Activated naive CD8-positive, alpha-beta T cell treated with anti-CD3 and anti-CD28 coated beads, Interleukin-2, amount 10 ng/mL, durations not matched to agents 7 days and 5 days (primary cell): ENCODE results near the gene DYRK4. TPM values are rescaled to one million over a fixed set of nuclear protein-coding genes. Genes with fewer than 3 reads are reported as not detected.

Source experiments
- ATAC-seq: fragments of 150-1000 bp; cut with Tn5 transposase; one replicate; pipeline ENCODE4 v1.10.0; 2021; ENCODE audit warnings: low read depth, moderate library complexity
- POLR2A ChIA-PET: fragments of 350-600 bp; sonication (Branson Sonifier 250); formaldehyde crosslinking; loops from one replicate; lab custom pipeline; 2021; ENCODE audit warnings: antibody characterized with exemption; lab: Charles Lee
- DNase-seq: peaks from one replicate; pipeline ENCODE4 v3.0.0; 2021
- H3K27ac Mint-ChIP-seq: one replicate; pipeline ENCODE4 v1.8.0; 2022; ENCODE audit warnings: mild to moderate bottlenecking, mixed read lengths
- H3K27me3 Mint-ChIP-seq: one replicate; pipeline ENCODE4 v1.8.0; 2022; ENCODE audit warnings: mild to moderate bottlenecking, moderate library complexity, mixed read lengths
- H3K36me3 Mint-ChIP-seq: one replicate; pipeline ENCODE4 v1.8.0; 2021; ENCODE audit warnings: mild to moderate bottlenecking, mixed read lengths
- H3K4me1 Mint-ChIP-seq: one replicate; pipeline ENCODE4 v1.8.0; 2021; ENCODE audit warnings: mixed read lengths
- H3K4me3 Mint-ChIP-seq: one replicate; pipeline ENCODE4 v1.8.0; 2022; ENCODE audit warnings: mild to moderate bottlenecking, moderate library complexity, mixed read lengths
- H3K9me3 Mint-ChIP-seq: one replicate; pipeline ENCODE4 v1.8.0; 2021; ENCODE audit warnings: mixed read lengths
- total RNA-seq, 2 experiments: library from RNA; stranded (reverse); gene quantifications; one replicate each; pipeline ENCODE4 v1.2.3, GENCODE V29; 2021

DYRK4 gene
- total RNA-seq, 2 experiments from 2014 or later: 25.6 to 30.9 TPM

- no peaks in the 10 kb centered on the region for H3K27me3 Mint-ChIP-seq
- no peak overlapping the region for H3K27ac Mint-ChIP-seq
- no peak for DNase-seq
- H3K9me3 Mint-ChIP-seq: no peaks in the 10 kb centered on the region
- peaks cover 5% of the 10 kb centered on the region for H3K4me1 Mint-ChIP-seq
- ATAC-seq: no peak
- POLR2A ChIA-PET: no interaction called here
- no peak overlapping the region for H3K4me3 Mint-ChIP-seq
- peaks cover 16% of the 10 kb centered on the region for H3K36me3 Mint-ChIP-seq
Observed at GRCh38 chr12:4609071-4609470, 47.1 kb downstream of the DYRK4 start.

GRCh38 chr12:4610481-4610880 is 48.5 kb downstream of the DYRK4 start:
- POLR2A ChIA-PET: no interaction called here
- peaks cover 21% of the 10 kb centered on the region for H3K36me3 Mint-ChIP-seq
- H3K4me3 Mint-ChIP-seq: no peak overlapping the region
- peaks cover 5% of the 10 kb centered on the region for H3K4me1 Mint-ChIP-seq
- H3K9me3 Mint-ChIP-seq: no peaks in the 10 kb centered on the region
- DNase-seq (no peak), ATAC-seq (no peak)
- H3K27ac Mint-ChIP-seq: no peak overlapping the region
- no peaks in the 10 kb centered on the region for H3K27me3 Mint-ChIP-seq

GRCh38 chr12:4615667-4616066 is 53.7 kb downstream of the DYRK4 start:
- no peak overlapping the region for H3K27ac Mint-ChIP-seq
- no peaks in the 10 kb centered on the region for H3K27me3 Mint-ChIP-seq
- no peak overlapping the region for H3K4me3 Mint-ChIP-seq
- POLR2A ChIA-PET: no interaction called here
- ATAC-seq: no peak
- peaks cover 12% of the 10 kb centered on the region for H3K36me3 Mint-ChIP-seq
- H3K4me1 Mint-ChIP-seq: peaks cover 1% of the 10 kb centered on the region
- no peaks in the 10 kb centered on the region for H3K9me3 Mint-ChIP-seq
- DNase-seq: no peak

GRCh38 chr12:4621511-4621910 is 59.5 kb downstream of the DYRK4 start:
- ATAC-seq: no peak
- POLR2A ChIA-PET: no interaction called here
- no peak overlapping the region for H3K27ac Mint-ChIP-seq
- H3K4me1 Mint-ChIP-seq: no peaks in the 10 kb centered on the region
- H3K9me3 Mint-ChIP-seq: no peaks in the 10 kb centered on the region
- no peaks in the 10 kb centered on the region for H3K36me3 Mint-ChIP-seq
- peaks cover 8% of the 10 kb centered on the region for H3K27me3 Mint-ChIP-seq
- H3K4me3 Mint-ChIP-seq: no peak overlapping the region
- no peak for DNase-seq

- POLR2A ChIA-PET: no interaction called here
Observed at GRCh38 chr12:4626543-4626942, 64.5 kb downstream of the DYRK4 start.

GRCh38 chr12:4628406-4628805 is 66.4 kb downstream of the DYRK4 start:
- H3K4me3 Mint-ChIP-seq: no peak overlapping the region
- H3K27ac Mint-ChIP-seq: no peak overlapping the region
- H3K9me3 Mint-ChIP-seq: no peaks in the 10 kb centered on the region
- peaks cover 11% of the 10 kb centered on the region for H3K27me3 Mint-ChIP-seq
- DNase-seq: no peak
- H3K4me1 Mint-ChIP-seq: no peaks in the 10 kb centered on the region
- POLR2A ChIA-PET: no interaction called here
- ATAC-seq: no peak
- H3K36me3 Mint-ChIP-seq: no peaks in the 10 kb centered on the region

More at GRCh38 chr12:4626543-4626942, 64.5 kb downstream of the DYRK4 start:
- Mint-ChIP-seq H3K27ac (no peak overlapping the region), H3K4me3 (no peak overlapping the region), H3K9me3 (no peaks in the 10 kb centered on the region), H3K4me1 (no peaks in the 10 kb centered on the region), H3K27me3 (peaks cover 15% of the 10 kb centered on the region), H3K36me3 (no peaks in the 10 kb centered on the region)
- ATAC-seq (no peak), DNase-seq (no peak)

GRCh38 chr12:4630262-4630661 is 68.3 kb downstream of the DYRK4 start:
- no peak overlapping the region for H3K27ac Mint-ChIP-seq
- no peaks in the 10 kb centered on the region for H3K36me3 Mint-ChIP-seq
- DNase-seq: no peak
- no peak overlapping the region for H3K4me3 Mint-ChIP-seq
- POLR2A ChIA-PET: no interaction called here
- ATAC-seq: no peak
- H3K4me1 Mint-ChIP-seq: no peaks in the 10 kb centered on the region
- H3K27me3 Mint-ChIP-seq: peaks cover 11% of the 10 kb centered on the region
- H3K9me3 Mint-ChIP-seq: no peaks in the 10 kb centered on the region

- ATAC-seq (no peak), DNase-seq (no peak)
- Mint-ChIP-seq H3K4me3 (no peak overlapping the region), H3K27ac (no peak overlapping the region), H3K27me3 (no peaks in the 10 kb centered on the region), H3K36me3 (no peaks in the 10 kb centered on the region), H3K4me1 (peaks cover 6% of the 10 kb centered on the region), H3K9me3 (no peaks in the 10 kb centered on the region)
- POLR2A ChIA-PET: no interaction called here
Observed at GRCh38 chr12:4643747-4644146, 81.7 kb downstream of the DYRK4 start.

GRCh38 chr12:4645023-4645422 is 83.0 kb downstream of the DYRK4 start:
- Mint-ChIP-seq H3K4me3 (no peak overlapping the region), H3K36me3 (no peaks in the 10 kb centered on the region), H3K27ac (no peak overlapping the region), H3K27me3 (no peaks in the 10 kb centered on the region), H3K9me3 (no peaks in the 10 kb centered on the region), H3K4me1 (peaks cover 12% of the 10 kb centered on the region)
- DNase-seq (no peak), ATAC-seq (no peak)
- POLR2A ChIA-PET: no interaction called here

- H3K27me3 Mint-ChIP-seq: no peaks in the 10 kb centered on the region
- ATAC-seq (no peak), DNase-seq (no peak)
- peak overlapping the region; percentile 99 for H3K4me3 Mint-ChIP-seq
- peak overlapping the region; percentile 96 for H3K27ac Mint-ChIP-seq
- H3K36me3 Mint-ChIP-seq: peaks cover 3% of the 10 kb centered on the region
- H3K4me1 Mint-ChIP-seq: peaks cover 33% of the 10 kb centered on the region
- POLR2A ChIA-PET: interaction anchor here (1.3 to 1.6 kb wide), 2 partner anchors 110 to 181 kb away, joined by 8 read pairs; partner anchors contain the start of gene RAD51AP1
- H3K9me3 Mint-ChIP-seq: no peaks in the 10 kb centered on the region
Observed at GRCh38 chr12:4648104-4648500, 86.1 kb downstream of the DYRK4 start.

GRCh38 chr12:4648501-4649357 is 86.7 kb downstream of the DYRK4 start, which contains the start of the genes AKAP3 and NDUFA9:
Gene AKAP3 (minus strand): TSS chr12:4649051. CDS start chr12:4638196, 10,855 bp downstream.
Gene NDUFA9 (plus strand): TSS chr12:4649114. CDS start chr12:4649127, 13 bp downstream.
- H3K27ac Mint-ChIP-seq: peak within 1 kb of the TSS; percentile 96
- peak within 1 kb of the TSS; percentile 99 for H3K4me3 Mint-ChIP-seq
- DNase-seq: peak; percentile 80
- peaks cover 3% of the 10 kb centered on the region for H3K36me3 Mint-ChIP-seq
- POLR2A ChIA-PET: interaction anchor here (0.7 to 1.6 kb wide), 6 partner anchors 44 to 896 kb away, joined by 3 to 8 read pairs (median 4); partner anchors contain the start of genes CRACR2A and RAD51AP1
- peaks cover 34% of the 10 kb centered on the region for H3K4me1 Mint-ChIP-seq
- H3K9me3 Mint-ChIP-seq: no peaks in the 10 kb centered on the region
- ATAC-seq: peak; percentile 93
- H3K27me3 Mint-ChIP-seq: no peaks in the 10 kb centered on the region

GRCh38 chr12:4649358-4649661 is 87.3 kb downstream of the DYRK4 start:
- Mint-ChIP-seq H3K4me3 (peak overlapping the region; percentile 99), H3K36me3 (peaks cover 3% of the 10 kb centered on the region), H3K27me3 (no peaks in the 10 kb centered on the region), H3K27ac (peak overlapping the region; percentile 96), H3K9me3 (no peaks in the 10 kb centered on the region), H3K4me1 (peaks cover 34% of the 10 kb centered on the region)
- POLR2A ChIA-PET: interaction anchor here (0.7 to 1.6 kb wide), 7 partner anchors 9 to 896 kb away, joined by 3 to 8 read pairs (median 4); partner anchors contain the start of genes CRACR2A and RAD51AP1
- DNase-seq: no peak
- ATAC-seq: no peak

- ATAC-seq: no peak
- no peaks in the 10 kb centered on the region for H3K27me3 Mint-ChIP-seq
- DNase-seq: no peak
- H3K27ac Mint-ChIP-seq: no peak overlapping the region
- POLR2A ChIA-PET: no interaction called here
- H3K9me3 Mint-ChIP-seq: no peaks in the 10 kb centered on the region
- H3K36me3 Mint-ChIP-seq: peaks cover 18% of the 10 kb centered on the region
- H3K4me1 Mint-ChIP-seq: peaks cover 30% of the 10 kb centered on the region
- no peak overlapping the region for H3K4me3 Mint-ChIP-seq
Observed at GRCh38 chr12:4653257-4653656, 91.2 kb downstream of the DYRK4 start.

GRCh38 chr12:4653691-4654090 is 91.7 kb downstream of the DYRK4 start:
- no peak overlapping the region for H3K27ac Mint-ChIP-seq

More at GRCh38 chr12:4653691-4654090, 91.7 kb downstream of the DYRK4 start:
- H3K9me3 Mint-ChIP-seq: no peaks in the 10 kb centered on the region
- peaks cover 18% of the 10 kb centered on the region for H3K36me3 Mint-ChIP-seq
- no peaks in the 10 kb centered on the region for H3K27me3 Mint-ChIP-seq
- peaks cover 30% of the 10 kb centered on the region for H3K4me1 Mint-ChIP-seq
- H3K4me3 Mint-ChIP-seq: no peak overlapping the region
- ATAC-seq: no peak
- no peak for DNase-seq
- POLR2A ChIA-PET: no interaction called here
